HEK293T (cell line): Measurements from ENCODE around the gene TMSB4X.

ENCODE experiments used
- FOXM1 ChIP-seq: fragments of 450-650 bp; IDR thresholded peaks from 2 replicates; pipeline ENCODE4 v1.6.1; 2017; ENCODE audit warnings: mild to moderate bottlenecking, borderline replicate concordance
- LEF1 ChIP-seq: fragments of 450-650 bp; IDR thresholded peaks from 2 replicates; pipeline ENCODE4 v1.6.1; 2017; ENCODE audit warnings: mild to moderate bottlenecking, borderline replicate concordance
- SP1 ChIP-seq: fragments of 450-650 bp; IDR thresholded peaks from 2 replicates; pipeline ENCODE4 v1.6.1; 2017
- SUZ12 ChIP-seq: fragments of 450-650 bp; IDR thresholded peaks from 2 replicates; pipeline ENCODE4 v1.6.1; 2016; ENCODE audit warnings: mild to moderate bottlenecking
- TARDBP ChIP-seq: fragments of 450-650 bp; IDR thresholded peaks from 2 replicates; pipeline ENCODE4 v1.6.1; 2016

DNA sequence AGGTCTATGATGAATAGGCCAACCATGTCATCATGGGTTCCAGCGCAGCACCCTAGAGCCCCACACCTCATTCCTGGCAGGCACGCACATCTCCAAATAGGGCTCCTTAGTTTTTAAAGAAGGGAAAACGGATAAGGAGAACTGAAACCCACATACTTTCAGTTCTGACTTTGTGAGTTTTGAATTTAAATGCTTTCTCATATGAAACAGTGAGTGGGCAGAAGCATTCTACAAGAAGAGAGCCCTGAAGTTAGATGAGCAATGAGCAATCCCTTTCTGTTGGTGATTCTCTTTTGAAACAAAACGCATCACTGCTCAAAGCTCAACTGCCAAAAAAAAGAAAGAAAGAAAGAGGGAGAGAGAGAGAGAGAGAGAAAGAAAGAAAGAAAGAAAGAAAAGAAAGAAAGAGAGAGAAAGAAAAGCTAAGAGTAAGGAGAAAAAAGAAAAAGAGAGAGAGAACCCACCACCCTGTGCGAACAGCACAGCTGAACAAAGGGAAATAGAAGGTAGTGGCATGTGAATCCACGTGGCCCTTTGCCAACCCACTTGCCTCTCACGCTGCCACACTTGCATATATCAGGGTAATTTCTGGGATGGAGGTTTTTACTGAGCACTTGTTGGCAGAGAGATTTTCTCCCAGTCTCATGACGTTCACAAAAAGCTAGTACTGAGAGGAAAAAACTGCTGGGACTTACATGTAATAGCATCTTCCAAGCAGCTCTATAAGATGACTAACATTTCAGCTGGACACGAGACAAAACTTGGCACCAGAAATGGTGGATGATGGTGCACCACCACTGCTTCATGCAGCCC lies 31.0 kb downstream of the TMSB4X start:
- no peak for TF ChIP-seq FOXM1
- TF ChIP-seq LEF1, result no peak
- no peak for TF ChIP-seq SP1
- TF ChIP-seq SUZ12, result no peak
- TF ChIP-seq TARDBP, result no peak
